SKM-1 treated with dmso at 0.1 percent for 144 hours (cell line): Measurements from ENCODE around the gene TMEM200C.
A peak's percentile ranks its signal among the peaks of the same experiment; 100 is the strongest.
"Not testable (repeated sequence)": the region's sequence is repeated elsewhere in the genome, so short reads cannot be mapped to it uniquely, and the experiment has no call there.

Source experiments
- DNase-seq: peaks from one replicate; lab custom pipeline; 2025; ENCODE audit not compliant: unreplicated experiment; lab: John Stamatoyannopoulos, UW

TMEM200C gene

GRCh38 chr18:5892823-5893431, 2.4 kb downstream of the TMEM200C start:
- DNase-seq = no peak

GRCh38 chr18:5891854-5892215, 3.5 kb downstream of the TMEM200C start:
- no peak for DNase-seq

GRCh38 chr18:5891184-5891853, 4.0 kb downstream of the TMEM200C start:
- no peak for DNase-seq

GRCh38 chr18:5890331-5891183, 4.8 kb downstream of the TMEM200C start:
- DNase-seq = no peak

- DNase-seq = no peak
Measured at GRCh38 chr18:5885361-5885760, 10.0 kb downstream of the TMEM200C start.

- no peak for DNase-seq
Measured at GRCh38 chr18:5884375-5884774, 10.9 kb downstream of the TMEM200C start.

- peak; percentile 31 for DNase-seq
Measured at GRCh38 chr18:5879479-5879882, 15.8 kb downstream of the TMEM200C start.

- no peak for DNase-seq
Measured at GRCh38 chr18:5876891-5877290, 18.4 kb downstream of the TMEM200C start.

- no peak for DNase-seq
Measured at GRCh38 chr18:5874336-5874735, 21.0 kb downstream of the TMEM200C start.

GRCh38 chr18:5872886-5873285, 22.4 kb downstream of the TMEM200C start:
- DNase-seq = no peak

GRCh38 chr18:5871426-5871825, 23.9 kb downstream of the TMEM200C start:
- no peak for DNase-seq

GRCh38 chr18:5868218-5868854, 27.0 kb downstream of the TMEM200C start:
- DNase-seq = peak; percentile 74

GRCh38 chr18:5865521-5865920, 29.8 kb downstream of the TMEM200C start:
- no peak for DNase-seq

GRCh38 chr18:5862127-5862526, 33.2 kb downstream of the TMEM200C start:
- not testable (repeated sequence) for DNase-seq

- DNase-seq = no peak
Measured at GRCh38 chr18:5857180-5857579, 38.1 kb downstream of the TMEM200C start.

GRCh38 chr18:5853253-5853652, 42.1 kb downstream of the TMEM200C start:
- DNase-seq = no peak

- no peak for DNase-seq
Measured at GRCh38 chr18:5851998-5852397, 43.3 kb downstream of the TMEM200C start.

- DNase-seq = no peak
Measured at GRCh38 chr18:5842653-5843052, 52.7 kb downstream of the TMEM200C start.

GRCh38 chr18:5841518-5841917, 53.8 kb downstream of the TMEM200C start:
- no peak for DNase-seq

- DNase-seq = no peak
Measured at GRCh38 chr18:5840547-5840946, 54.8 kb downstream of the TMEM200C start.

- DNase-seq = no peak
Measured at GRCh38 chr18:5840025-5840424, 55.3 kb downstream of the TMEM200C start.

GRCh38 chr18:5839102-5839501, 56.2 kb downstream of the TMEM200C start:
- no peak for DNase-seq
